Fibroblast of skin of left quadriceps (primary cell): ENCODE measurements around the gene IL16.
"Not testable (repeated sequence)": the region's sequence is repeated elsewhere in the genome, so short reads cannot be mapped to it uniquely, and the experiment has no call there.

Experiments used
- DNase-seq, 2 experiments: peaks; one replicate each; pipeline ENCODE4 v3.0.0-alpha.2; 2013; ENCODE audit warnings: low read depth in 2 of 2

Gene IL16

GRCh38 chr15:81313686-81314085 lies 117.0 kb downstream of the IL16 start:
- no peak for DNase-seq

- DNase-seq: no peak
Measured at GRCh38 chr15:81314378-81314777, 117.7 kb downstream of the IL16 start.

GRCh38 chr15:81315452-81316175 lies 118.9 kb downstream of the IL16 start:
- no peak for DNase-seq

GRCh38 chr15:81316267-81316666 lies 119.6 kb downstream of the IL16 start:
- no peak for DNase-seq

- DNase-seq: no peak
Measured at GRCh38 chr15:81317642-81318017, 121.0 kb downstream of the IL16 start.

GRCh38 chr15:81321667-81322066 lies 125.0 kb downstream of the IL16 start:
- no peak for DNase-seq

- no peak for DNase-seq
Measured at GRCh38 chr15:81322676-81323253, 126.1 kb downstream of the IL16 start.

GRCh38 chr15:81323559-81323943 lies 126.9 kb downstream of the IL16 start:
- DNase-seq: no peak

GRCh38 chr15:81323944-81324881 lies 127.5 kb downstream of the IL16 start, which contains the start of gene STARD5:
Gene STARD5 (minus strand): TSS chr15:81324141. CDS start chr15:81324099, 42 bp downstream.
- peak; percentile 90 for DNase-seq

GRCh38 chr15:81326466-81327212 lies 130.0 kb downstream of the IL16 start:
- no peak for DNase-seq

GRCh38 chr15:81327516-81327915 lies 130.8 kb downstream of the IL16 start:
- peak; percentile 78 to 79 for DNase-seq

- no peak for DNase-seq
Measured at GRCh38 chr15:81329446-81329845, 132.8 kb downstream of the IL16 start.

- no peak for DNase-seq
Measured at GRCh38 chr15:81330366-81331090, 133.8 kb downstream of the IL16 start.

- DNase-seq: not testable (repeated sequence)
Measured at GRCh38 chr15:81331141-81331540, 134.5 kb downstream of the IL16 start.

- no peak for DNase-seq
Measured at GRCh38 chr15:81331600-81331999, 134.9 kb downstream of the IL16 start.

GRCh38 chr15:81332326-81332725 lies 135.6 kb downstream of the IL16 start:
- DNase-seq: no peak

- DNase-seq: no peak
Measured at GRCh38 chr15:81333363-81333762, 136.7 kb downstream of the IL16 start.

- DNase-seq: no peak
Measured at GRCh38 chr15:81334768-81335435, 138.2 kb downstream of the IL16 start.

- DNase-seq: no peak
Measured at GRCh38 chr15:81335631-81336030, 139.0 kb downstream of the IL16 start.

GRCh38 chr15:81336568-81336967 lies 139.9 kb downstream of the IL16 start:
- DNase-seq: no peak
